ENCODE measurements around the gene ZNF394.

ZNF394 gene

GRCh38 chr7:99476107-99476506, 24.0 kb downstream of the ZNF394 start:
- ATAC-seq (replicated peaks) = no peak
- Mint-ChIP-seq H3K27ac (no peak overlapping the region), H3K4me1 (ENCODE audit: low read depth in 2 of 2) (peaks cover 37% of the 10 kb centered on the region in 2 donors), H3K27me3 (no peaks in the 10 kb centered on the region), H3K36me3 (ENCODE audit: insufficient read depth) (peaks cover 53% of the 10 kb centered on the region), H3K4me3 (no peak overlapping the region), H3K9me3 (no peaks in the 10 kb centered on the region)
- no peak for DNase-seq

- Mint-ChIP-seq H3K27ac (peak overlapping the region; percentile 92 to 96), H3K27me3 (no peaks in the 10 kb centered on the region), H3K4me3 (peak overlapping the region; percentile 99 to 100), H3K4me1 (ENCODE audit: low read depth in 2 of 2) (peaks cover 26 to 31% of the 10 kb centered on the region in 2 donors), H3K9me3 (no peaks in the 10 kb centered on the region), H3K36me3 (ENCODE audit: insufficient read depth) (peaks cover 38% of the 10 kb centered on the region)
- DNase-seq = no peak
- ATAC-seq (replicated peaks) = no peak
These were observed 26.8 kb downstream of the ZNF394 start for GRCh38 chr7:99473315-99473596.

GRCh38 chr7:99472561-99473314, 27.3 kb downstream of the ZNF394 start, which contains the start of gene ZNF789:
ZNF789 (plus strand) TSS chr7:99472890; CDS start chr7:99476457, 3,567 bp downstream.
- H3K36me3 Mint-ChIP-seq (ENCODE audit: insufficient read depth) = peaks cover 33% of the 10 kb centered on the region
- peak within 1 kb of the TSS; percentile 99 to 100 for H3K4me3 Mint-ChIP-seq
- peak within 1 kb of the TSS; percentile 92 to 96 for H3K27ac Mint-ChIP-seq
- DNase-seq = peak; percentile 95 to 96 (median 96)
- no peaks in the 10 kb centered on the region for H3K27me3 Mint-ChIP-seq
- peak; percentile 96 for ATAC-seq (replicated peaks)
- H3K9me3 Mint-ChIP-seq = no peaks in the 10 kb centered on the region
- H3K4me1 Mint-ChIP-seq (ENCODE audit: low read depth in 2 of 2) = peaks cover 21 to 26% of the 10 kb centered on the region in 2 donors

GRCh38 chr7:99469381-99470065, 30.6 kb downstream of the ZNF394 start:
- peaks cover 37% of the 10 kb centered on the region for H3K36me3 Mint-ChIP-seq (ENCODE audit: insufficient read depth)
- no peaks in the 10 kb centered on the region for H3K9me3 Mint-ChIP-seq
- no peak for ATAC-seq (replicated peaks)
- H3K4me3 Mint-ChIP-seq = no peak overlapping the region
- H3K27ac Mint-ChIP-seq = no peak overlapping the region
- H3K27me3 Mint-ChIP-seq = no peaks in the 10 kb centered on the region
- H3K4me1 Mint-ChIP-seq (ENCODE audit: low read depth in 2 of 2) = peaks cover 25 to 27% of the 10 kb centered on the region in 2 donors
- DNase-seq = no peak

GRCh38 chr7:99468336-99468918, 31.7 kb downstream of the ZNF394 start:
- no peak for ATAC-seq (replicated peaks)
- no peak overlapping the region for H3K4me3 Mint-ChIP-seq
- DNase-seq = no peak
- H3K27me3 Mint-ChIP-seq = no peaks in the 10 kb centered on the region
- H3K4me1 Mint-ChIP-seq (ENCODE audit: low read depth in 2 of 2) = peaks cover 31 to 32% of the 10 kb centered on the region in 2 donors
- peaks cover 33% of the 10 kb centered on the region for H3K36me3 Mint-ChIP-seq (ENCODE audit: insufficient read depth)
- H3K27ac Mint-ChIP-seq = peak overlapping the region in 1 of 2 donors; percentile 8
- H3K9me3 Mint-ChIP-seq = no peaks in the 10 kb centered on the region

- H3K27ac Mint-ChIP-seq = peak overlapping the region; percentile 92 to 97
- H3K27me3 Mint-ChIP-seq = no peaks in the 10 kb centered on the region
- peak overlapping the region; percentile 89 to 98 for H3K4me3 Mint-ChIP-seq
- peaks cover 17% of the 10 kb centered on the region for H3K36me3 Mint-ChIP-seq (ENCODE audit: insufficient read depth)
- H3K9me3 Mint-ChIP-seq = no peaks in the 10 kb centered on the region
- ATAC-seq (replicated peaks) (peak; percentile 2), DNase-seq (no peak)
- H3K4me1 Mint-ChIP-seq (ENCODE audit: low read depth in 2 of 2) = peaks cover 23 to 28% of the 10 kb centered on the region in 2 donors
These were observed 34.7 kb downstream of the ZNF394 start for GRCh38 chr7:99465421-99465768.

GRCh38 chr7:99461221-99461620, 38.9 kb downstream of the ZNF394 start:
- H3K9me3 Mint-ChIP-seq = no peaks in the 10 kb centered on the region
- peaks cover 33% of the 10 kb centered on the region for H3K36me3 Mint-ChIP-seq (ENCODE audit: insufficient read depth)
- peak overlapping the region in 1 of 2 donors; percentile 32 for H3K27ac Mint-ChIP-seq
- no peak for ATAC-seq (replicated peaks)
- DNase-seq = no peak
- no peak overlapping the region for H3K4me3 Mint-ChIP-seq
- no peaks in the 10 kb centered on the region for H3K27me3 Mint-ChIP-seq
- peaks cover 32 to 41% of the 10 kb centered on the region in 2 donors for H3K4me1 Mint-ChIP-seq (ENCODE audit: low read depth in 2 of 2)

GRCh38 chr7:99460651-99461050, 39.4 kb downstream of the ZNF394 start:
- H3K36me3 Mint-ChIP-seq (ENCODE audit: insufficient read depth) = peaks cover 33% of the 10 kb centered on the region

GRCh38 chr7:99459087-99459486, 41.0 kb downstream of the ZNF394 start:
- Mint-ChIP-seq H3K4me1 (ENCODE audit: low read depth in 2 of 2) (peaks cover 22 to 27% of the 10 kb centered on the region in 2 donors), H3K4me3 (no peak overlapping the region), H3K27ac (no peak overlapping the region), H3K36me3 (ENCODE audit: insufficient read depth) (peaks cover 36% of the 10 kb centered on the region), H3K27me3 (no peaks in the 10 kb centered on the region), H3K9me3 (no peaks in the 10 kb centered on the region)
- peak; percentile 64 for ATAC-seq (replicated peaks)
- no peak for DNase-seq

More at GRCh38 chr7:99460651-99461050, 39.4 kb downstream of the ZNF394 start:
- Mint-ChIP-seq H3K4me3 (no peak overlapping the region), H3K9me3 (no peaks in the 10 kb centered on the region), H3K27ac (peak overlapping the region; percentile 80 to 82), H3K4me1 (ENCODE audit: low read depth in 2 of 2) (peaks cover 29 to 35% of the 10 kb centered on the region in 2 donors), H3K27me3 (no peaks in the 10 kb centered on the region)
- no peak for ATAC-seq (replicated peaks)
- no peak for DNase-seq

- peaks cover 43% of the 10 kb centered on the region for H3K36me3 Mint-ChIP-seq (ENCODE audit: insufficient read depth)
- peaks cover 17 to 20% of the 10 kb centered on the region in 2 donors for H3K4me1 Mint-ChIP-seq (ENCODE audit: low read depth in 2 of 2)
- H3K9me3 Mint-ChIP-seq = no peaks in the 10 kb centered on the region
- no peak overlapping the region for H3K27ac Mint-ChIP-seq
- no peak for ATAC-seq (replicated peaks)
- no peak overlapping the region for H3K4me3 Mint-ChIP-seq
- no peak for DNase-seq
- H3K27me3 Mint-ChIP-seq = no peaks in the 10 kb centered on the region
These were observed 42.2 kb downstream of the ZNF394 start for GRCh38 chr7:99457650-99458493.

- Mint-ChIP-seq H3K4me3 (no peak overlapping the region), H3K27me3 (no peaks in the 10 kb centered on the region), H3K9me3 (no peaks in the 10 kb centered on the region), H3K36me3 (ENCODE audit: insufficient read depth) (peaks cover 42% of the 10 kb centered on the region), H3K27ac (no peak overlapping the region), H3K4me1 (ENCODE audit: low read depth in 2 of 2) (peaks cover 17% of the 10 kb centered on the region in 2 donors)
- DNase-seq = no peak
- ATAC-seq (replicated peaks) = no peak
These were observed 42.9 kb downstream of the ZNF394 start for GRCh38 chr7:99457050-99457649.

- no peak overlapping the region for H3K4me3 Mint-ChIP-seq
- ATAC-seq (replicated peaks) = no peak
- no peak overlapping the region for H3K27ac Mint-ChIP-seq
These were observed 43.8 kb downstream of the ZNF394 start for GRCh38 chr7:99456288-99456687.

GRCh38 chr7:99455874-99456273, 44.2 kb downstream of the ZNF394 start:
- no peaks in the 10 kb centered on the region for H3K27me3 Mint-ChIP-seq
- H3K4me3 Mint-ChIP-seq = no peak overlapping the region
- H3K36me3 Mint-ChIP-seq (ENCODE audit: insufficient read depth) = peaks cover 42% of the 10 kb centered on the region
- peaks cover 15 to 17% of the 10 kb centered on the region in 2 donors for H3K4me1 Mint-ChIP-seq (ENCODE audit: low read depth in 2 of 2)
- peak overlapping the region in 1 of 2 donors; percentile 7 for H3K27ac Mint-ChIP-seq
- ATAC-seq (replicated peaks) (no peak), DNase-seq (no peak)
- H3K9me3 Mint-ChIP-seq = no peaks in the 10 kb centered on the region

More at GRCh38 chr7:99456288-99456687, 43.8 kb downstream of the ZNF394 start:
- H3K4me1 Mint-ChIP-seq (ENCODE audit: low read depth in 2 of 2) = peaks cover 15 to 17% of the 10 kb centered on the region in 2 donors
- no peak for DNase-seq
- peaks cover 42% of the 10 kb centered on the region for H3K36me3 Mint-ChIP-seq (ENCODE audit: insufficient read depth)
- no peaks in the 10 kb centered on the region for H3K27me3 Mint-ChIP-seq
- no peaks in the 10 kb centered on the region for H3K9me3 Mint-ChIP-seq
